CD4-positive, alpha-beta T cell (primary cell): ENCODE data around the gene PLXNB1. TPM values are rescaled to one million over a fixed set of nuclear protein-coding genes. Genes with fewer than 3 reads are reported as not detected.

Experiments
- ATAC-seq: fragments of 200-7000 bp; cut with Tn5 transposase; one replicate; pipeline ENCODE4 v1.10.0; 2022; ENCODE audit warnings: mild to moderate bottlenecking; ENCODE audit not compliant: poor library complexity
- CTCF ChIA-PET: fragments of 350-600 bp; sonication (Branson Sonifier 250); formaldehyde crosslinking; loops from one replicate; lab custom pipeline; 2021; ENCODE audit warnings: antibody characterized with exemption, inconsistent platforms; lab: Charles Lee
- POLR2A ChIA-PET: fragments of 350-600 bp; sonication (Branson Sonifier 250); formaldehyde crosslinking; loops from one replicate; lab custom pipeline; 2021; ENCODE audit warnings: antibody characterized with exemption, inconsistent platforms; lab: Charles Lee
- DNase-seq, 14 experiments: peaks; one replicate each; pipeline ENCODE4 v3.0.0-alpha.2; 2013 to 2020; ENCODE audit warnings: mixed read lengths in 2 of 14
- H3K27ac ChIP-seq, 2 donors: one replicate each; pipeline versions ENCODE4 v1.5.1 to v1.7.0; 2013; ENCODE audit warnings: low read length in 2 of 2, low read depth in 1 of 2, mild to moderate bottlenecking in 1 of 2
- H3K27me3 ChIP-seq, 2 experiments: 1 replicate in 1 of 2; 2 replicates in 1 of 2; pipeline versions ENCODE4 v1.6.1 to v1.7.0; 2013; ENCODE audit warnings: low read length in 2 of 2, control low read depth in 1 of 2, mild to moderate bottlenecking in 1 of 2, moderate library complexity in 1 of 2; ENCODE audit not compliant: insufficient read depth in 2 of 2, control insufficient read depth in 1 of 2
- H3K36me3 ChIP-seq: one replicate; pipeline ENCODE4 v1.6.1; 2013; ENCODE audit warnings: low read length, control low read depth; ENCODE audit not compliant: insufficient read depth
- H3K4me1 ChIP-seq: one replicate; pipeline ENCODE4 v1.6.1; 2013; ENCODE audit warnings: low read length, control low read depth; ENCODE audit not compliant: insufficient read depth
- H3K4me3 ChIP-seq: one replicate; pipeline ENCODE4 v1.5.1; 2013; ENCODE audit warnings: mild to moderate bottlenecking, low read length, moderate library complexity
- H3K9me3 ChIP-seq, 2 experiments: 1 replicate in 1 of 2; 2 replicates in 1 of 2; pipeline versions ENCODE4 v1.6.1 to v1.7.0; 2013; ENCODE audit warnings: low read length in 2 of 2, mild to moderate bottlenecking in 2 of 2, control low read depth in 1 of 2, moderate library complexity in 1 of 2; ENCODE audit not compliant: control insufficient read depth in 1 of 2, insufficient read depth in 1 of 2
- H3K27ac Mint-ChIP-seq: one replicate; pipeline ENCODE4 v1.8.0; 2020; ENCODE audit warnings: mixed read lengths
- H3K27me3 Mint-ChIP-seq: one replicate; pipeline ENCODE4 v1.8.0; 2021; ENCODE audit warnings: mixed read lengths
- H3K36me3 Mint-ChIP-seq: one replicate; pipeline ENCODE4 v1.8.0; 2021; ENCODE audit warnings: low read depth, mixed read lengths
- H3K4me1 Mint-ChIP-seq: one replicate; pipeline ENCODE4 v1.8.0; 2021; ENCODE audit warnings: low read depth, mixed read lengths
- H3K4me3 Mint-ChIP-seq: one replicate; pipeline ENCODE4 v1.8.0; 2020; ENCODE audit warnings: mild to moderate bottlenecking, mixed read lengths
- H3K9me3 Mint-ChIP-seq: one replicate; pipeline ENCODE4 v1.8.0; 2020; ENCODE audit warnings: mixed read lengths
- intact Hi-C, 2 experiments: fragments of 100-400 bp; cut with DNase I in 1 of 2; cut with micrococcal nuclease in 1 of 2; formaldehyde crosslinking; loops; one replicate each; pipeline versions ENCODE4 v1.15.1 to v1.9.0; 2023 to 2025; cut with DNase I, micrococcal nuclease
- total RNA-seq, 174 experiments: library from RNA in 2 of 174; stranded (reverse) in 2 of 174; gene quantifications; one replicate each; pipeline ENCODE4 v1.2.3 and lab custom pipeline; 2021 to 2026
- TF ChIP-seq, protein P1 (sequence below): fragments of 200-600 bp; IDR thresholded peaks from one replicate; pipeline ENCODE4 v1.8.0; 2022; ENCODE audit warnings: antibody characterized with exemption, mild to moderate bottlenecking

PLXNB1 gene
- total RNA-seq, 2 experiments from 2014 or later: 1.1 to 2.0 TPM

DNA sequence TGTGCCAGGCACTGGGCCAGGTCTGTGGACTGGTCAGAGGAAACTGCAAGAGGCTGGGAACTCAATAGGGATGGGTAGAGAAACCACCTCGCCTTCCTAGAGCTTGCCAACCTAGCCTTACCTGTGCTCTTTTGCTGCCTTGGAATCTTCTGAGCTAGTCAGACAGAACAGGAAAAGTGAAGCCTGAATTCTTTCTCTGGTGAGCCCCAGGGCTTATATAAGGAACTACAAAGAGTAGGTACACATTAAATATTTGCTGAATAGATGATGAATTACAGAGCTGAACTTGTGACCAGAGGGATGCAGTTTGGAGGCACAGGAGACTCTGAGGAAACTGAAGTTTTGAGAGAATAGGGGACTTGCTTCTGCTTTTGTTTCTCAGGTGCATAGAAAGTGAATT, 73.5 kb downstream of the PLXNB1 start:
- Histone ChIP-seq H3K27ac (no peak overlapping the region), H3K27me3 (peaks cover 6 to 8% of the 10 kb centered on the region in 2 experiments), H3K9me3 (peaks cover 0 to 10% of the 10 kb centered on the region in 2 experiments), H3K4me3 (no peak overlapping the region), H3K36me3 (no peaks in the 10 kb centered on the region), H3K4me1 (no peaks in the 10 kb centered on the region)
- DNase-seq (no peak), ATAC-seq (no peak)
- Mint-ChIP-seq H3K4me1 (no peaks in the 10 kb centered on the region), H3K27me3 (peaks cover 45% of the 10 kb centered on the region), H3K36me3 (no peaks in the 10 kb centered on the region), H3K9me3 (peaks cover 7% of the 10 kb centered on the region), H3K4me3 (no peak overlapping the region), H3K27ac (no peak overlapping the region)
- intact Hi-C loops: no loop called here
- POLR2A ChIA-PET: no interaction called here
- CTCF ChIA-PET: no interaction called here
- TF ChIP-seq, protein P1, sequence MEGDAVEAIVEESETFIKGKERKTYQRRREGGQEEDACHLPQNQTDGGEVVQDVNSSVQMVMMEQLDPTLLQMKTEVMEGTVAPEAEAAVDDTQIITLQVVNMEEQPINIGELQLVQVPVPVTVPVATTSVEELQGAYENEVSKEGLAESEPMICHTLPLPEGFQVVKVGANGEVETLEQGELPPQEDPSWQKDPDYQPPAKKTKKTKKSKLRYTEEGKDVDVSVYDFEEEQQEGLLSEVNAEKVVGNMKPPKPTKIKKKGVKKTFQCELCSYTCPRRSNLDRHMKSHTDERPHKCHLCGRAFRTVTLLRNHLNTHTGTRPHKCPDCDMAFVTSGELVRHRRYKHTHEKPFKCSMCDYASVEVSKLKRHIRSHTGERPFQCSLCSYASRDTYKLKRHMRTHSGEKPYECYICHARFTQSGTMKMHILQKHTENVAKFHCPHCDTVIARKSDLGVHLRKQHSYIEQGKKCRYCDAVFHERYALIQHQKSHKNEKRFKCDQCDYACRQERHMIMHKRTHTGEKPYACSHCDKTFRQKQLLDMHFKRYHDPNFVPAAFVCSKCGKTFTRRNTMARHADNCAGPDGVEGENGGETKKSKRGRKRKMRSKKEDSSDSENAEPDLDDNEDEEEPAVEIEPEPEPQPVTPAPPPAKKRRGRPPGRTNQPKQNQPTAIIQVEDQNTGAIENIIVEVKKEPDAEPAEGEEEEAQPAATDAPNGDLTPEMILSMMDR: no peak

DNA sequence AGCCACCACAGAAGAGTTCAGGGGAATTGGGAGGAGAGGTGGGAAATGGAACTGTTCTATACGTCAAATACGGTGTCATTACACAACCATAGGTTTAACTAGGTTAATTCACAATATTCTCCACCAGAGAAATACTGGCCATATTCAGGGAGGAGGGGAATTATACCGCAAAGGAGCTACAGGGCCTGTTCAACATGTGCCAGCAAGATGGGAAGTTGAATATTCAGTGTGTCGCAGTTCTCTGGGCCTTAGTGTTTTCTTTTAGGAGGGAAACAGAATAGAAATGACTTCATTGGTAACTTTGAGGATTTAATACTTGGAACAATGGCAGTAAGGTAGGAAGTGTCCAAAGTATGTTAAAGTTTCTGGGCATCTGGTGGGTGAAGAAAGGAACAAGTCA, 75.9 kb downstream of the PLXNB1 start:
- ChIA-PET POLR2A (no interaction called here), CTCF (no interaction called here)
- H3K4me1 Mint-ChIP-seq: no peaks in the 10 kb centered on the region
- no peak overlapping the region for H3K27ac Mint-ChIP-seq
- intact Hi-C loops: no loop called here
- TF ChIP-seq, protein P1: no peak
- H3K36me3 Mint-ChIP-seq: no peaks in the 10 kb centered on the region
- no peak overlapping the region for H3K4me3 ChIP-seq
- H3K9me3 Mint-ChIP-seq: no peaks in the 10 kb centered on the region
- H3K27me3 Mint-ChIP-seq: peaks cover 36% of the 10 kb centered on the region
- H3K9me3 ChIP-seq: peaks cover 0 to 10% of the 10 kb centered on the region in 2 experiments
- H3K4me1 ChIP-seq: no peaks in the 10 kb centered on the region
- H3K36me3 ChIP-seq: no peaks in the 10 kb centered on the region
- DNase-seq: no peak
- no peak overlapping the region for H3K27ac ChIP-seq
- no peak overlapping the region for H3K4me3 Mint-ChIP-seq
- peaks cover 6 to 8% of the 10 kb centered on the region in 2 experiments for H3K27me3 ChIP-seq
- no peak for ATAC-seq

Other genes with a start within 250 kb of the PLXNB1 start
- under 1 TPM in 1 of 2 experiments, not detected in 1; 0.14 TPM for gene CDC25A, start 241.7 kb downstream of the PLXNB1 start, total RNA-seq
- gene CAMP, start 206.6 kb downstream of the PLXNB1 start, total RNA-seq: not detected
- 10 to 100 TPM; 18.3 to 20.5 TPM for gene ZNF589, start 189.0 kb downstream of the PLXNB1 start, total RNA-seq
- gene NME6, start 128.7 kb downstream of the PLXNB1 start, total RNA-seq: 1 to 10 TPM; 7.5 to 8.7 TPM
- not detected for gene SPINK8, start 96.4 kb downstream of the PLXNB1 start, total RNA-seq
- not detected for gene FBXW12, start 57.9 kb downstream of the PLXNB1 start, total RNA-seq
- 1 to 10 TPM; 5.5 to 5.8 TPM for gene CCDC51, start 10.0 kb upstream of the PLXNB1 start, total RNA-seq
- gene TMA7, start 10.2 kb upstream of the PLXNB1 start, total RNA-seq: 100 to 1,000 TPM; 289 to 297 TPM
- gene ATRIP, start 16.7 kb upstream of the PLXNB1 start, total RNA-seq: 10 to 100 TPM in 1 of 2 experiments, 1 to 10 TPM in 1; 8.8 to 10.3 TPM
- gene SHISA5, start 74.1 kb upstream of the PLXNB1 start, total RNA-seq: 100 to 1,000 TPM; 102 to 109 TPM
- gene PFKFB4, start 126.7 kb upstream of the PLXNB1 start, total RNA-seq: 1 to 10 TPM in 1 of 2 experiments, under 1 TPM in 1; 0.98 to 2.5 TPM
- not detected for gene UCN2, start 133.7 kb upstream of the PLXNB1 start, total RNA-seq
- under 1 TPM; 0.73 to 0.93 TPM for gene COL7A1, start 165.2 kb upstream of the PLXNB1 start, total RNA-seq
- gene UQCRC1, start 179.6 kb upstream of the PLXNB1 start, total RNA-seq: 10 to 100 TPM; 74.1 to 75.5 TPM
- not detected for gene TMEM89, start 191.7 kb upstream of the PLXNB1 start, total RNA-seq
- 10 to 100 TPM; 13.5 to 14.4 TPM for gene SLC26A6, start 205.4 kb upstream of the PLXNB1 start, total RNA-seq
- gene CELSR3, start 232.8 kb upstream of the PLXNB1 start, total RNA-seq: 1 to 10 TPM; 4.9 to 5.0 TPM